HEK293 (cell line): ENCODE results near the gene IGFBP2.

Source experiments
- CTCF ChIA-PET: fragments of 350-600 bp; formaldehyde crosslinking; extraction: SDS; loops from one replicate; lab custom pipeline; 2021; ENCODE audit warnings: antibody characterized with exemption; lab: Yijun Ruan, JAX
- POLR2A ChIA-PET: fragments of 300-600 bp; formaldehyde crosslinking; extraction: SDS; loops from one replicate; lab custom pipeline; 2020; ENCODE audit warnings: antibody characterized with exemption, inconsistent platforms; lab: Yijun Ruan, JAX
- H3K27ac ChIP-seq: fragments of 200-500 bp; sonication (Bioruptor generic); 2 replicates; pipeline ENCODE4 v1.5.1; 2014; ENCODE audit warnings: low read depth, low read length, control low read depth, inconsistent platforms; ENCODE audit errors: extremely low read depth
- H3K36me3 ChIP-seq, 2 experiments: fragments of 200-500 bp in 1 of 2; sonication (Bioruptor generic) in 1 of 2; 1 replicate in 1 of 2; 2 replicates in 1 of 2; pipeline ENCODE4 v1.5.1; 2014 to 2017; ENCODE audit warnings: inconsistent platforms in 2 of 2, low read length in 2 of 2; ENCODE audit not compliant: control insufficient read depth in 2 of 2, insufficient read depth in 1 of 2
- H3K4me1 ChIP-seq: fragments of 200-500 bp; sonication (Bioruptor generic); 2 replicates; pipeline ENCODE4 v1.5.1; 2014; ENCODE audit warnings: mild to moderate bottlenecking, low read length, inconsistent platforms; ENCODE audit not compliant: control insufficient read depth, insufficient read depth
- H3K4me3 ChIP-seq: 2 replicates; pipeline ENCODE4 v1.5.1; 2011; ENCODE audit warnings: low read depth, mild to moderate bottlenecking, control low read depth, low read length, moderate library complexity
- H3K9me3 ChIP-seq: fragments of 200-500 bp; sonication (Bioruptor generic); 2 replicates; pipeline ENCODE4 v1.5.1; 2014; ENCODE audit warnings: low read depth, low read length, inconsistent platforms; ENCODE audit not compliant: control insufficient read depth, insufficient read depth
- EGR2 ChIP-seq: fragments of 450-650 bp; formaldehyde crosslinking; IDR thresholded peaks from 2 replicates; pipeline ENCODE4 v1.5.1; 2016; ENCODE audit warnings: low read depth, missing biosample characterization, missing genetic modification characterization
- FEZF1 ChIP-seq: fragments of 450-650 bp; formaldehyde crosslinking; IDR thresholded peaks from 2 replicates; pipeline ENCODE4 v1.5.1; 2016; ENCODE audit warnings: missing biosample characterization, missing genetic modification characterization
- HOXA7 ChIP-seq: sonication (generic); formaldehyde crosslinking; IDR thresholded peaks from 2 replicates; pipeline ENCODE4 v1.8.1; 2022; ENCODE audit warnings: missing genetic modification reagents, borderline replicate concordance
- SCRT1 ChIP-seq: fragments of 450-650 bp; formaldehyde crosslinking; IDR thresholded peaks from 2 replicates; pipeline ENCODE4 v1.5.1; 2016; ENCODE audit warnings: missing biosample characterization, missing genetic modification characterization, borderline replicate concordance
- TRIM28 ChIP-seq: IDR thresholded peaks from 2 replicates; pipeline ENCODE4 v1.6.1; 2011; ENCODE audit warnings: low read length, control low read depth, borderline replicate concordance
- ZFHX2 ChIP-seq: fragments of 450-650 bp; formaldehyde crosslinking; conservative IDR thresholded peaks from 2 replicates; pipeline ENCODE4 v1.5.1; 2016; ENCODE audit warnings: missing biosample characterization, missing genetic modification characterization
- ZNF184 ChIP-seq: fragments of 450-650 bp; IDR thresholded peaks from 2 replicates; pipeline ENCODE4 v1.5.1; 2018; ENCODE audit warnings: missing biosample characterization, mild to moderate bottlenecking, missing genetic modification characterization
- ZNF274 ChIP-seq, 2 experiments: fragments of 200-500 bp in 1 of 2; fragments of 450-650 bp in 1 of 2; sonication (Bioruptor generic) in 1 of 2; formaldehyde crosslinking in 1 of 2; IDR thresholded peaks; 2 replicates each; pipeline versions ENCODE4 v1.5.1 to v1.6.1; 2014 to 2016; ENCODE audit warnings: borderline replicate concordance in 1 of 2, inconsistent platforms in 1 of 2, low read length in 1 of 2, missing biosample characterization in 1 of 2, missing genetic modification characterization in 1 of 2
- ZNF292 ChIP-seq: fragments of 450-650 bp; formaldehyde crosslinking; IDR thresholded peaks from 2 replicates; pipeline ENCODE4 v1.5.1; 2016; ENCODE audit warnings: low read depth, missing biosample characterization, missing genetic modification characterization, borderline replicate concordance
- ZNF394 ChIP-seq: fragments of 450-650 bp; formaldehyde crosslinking; IDR thresholded peaks from 2 replicates; pipeline ENCODE4 v1.5.1; 2016; ENCODE audit warnings: missing biosample characterization, missing genetic modification characterization, mild to moderate bottlenecking, moderate library complexity, borderline replicate concordance
- ZNF544 ChIP-seq: fragments of 450-650 bp; formaldehyde crosslinking; IDR thresholded peaks from 2 replicates; pipeline ENCODE4 v1.5.0; 2017; ENCODE audit warnings: missing biosample characterization, missing genetic modification characterization
- ZNF610 ChIP-seq: fragments of 450-650 bp; formaldehyde crosslinking; IDR thresholded peaks from 2 replicates; pipeline ENCODE4 v1.5.1; 2016; ENCODE audit warnings: missing biosample characterization, missing genetic modification characterization, borderline replicate concordance
- ZNF654 ChIP-seq: fragments of 450-650 bp; formaldehyde crosslinking; IDR thresholded peaks from 2 replicates; pipeline ENCODE4 v1.5.1; 2016; ENCODE audit warnings: low read depth, missing biosample characterization, missing genetic modification characterization
- ZNF664 ChIP-seq: fragments of 450-650 bp; formaldehyde crosslinking; IDR thresholded peaks from 2 replicates; pipeline ENCODE4 v1.5.1; 2016; ENCODE audit warnings: missing biosample characterization, missing genetic modification characterization
- TF ChIP-seq, protein P1 (sequence below): fragments of 450-650 bp; formaldehyde crosslinking; IDR thresholded peaks from 2 replicates; pipeline ENCODE4 v1.5.1; 2016; ENCODE audit warnings: missing biosample characterization, missing genetic modification characterization
- TF ChIP-seq, protein P2 (sequence below): fragments of 450-650 bp; formaldehyde crosslinking; IDR thresholded peaks from 2 replicates; pipeline ENCODE4 v1.5.1; 2016; ENCODE audit warnings: missing biosample characterization, missing genetic modification characterization
- TF ChIP-seq, protein P3 (sequence below): fragments of 450-650 bp; formaldehyde crosslinking; IDR thresholded peaks from 2 replicates; pipeline ENCODE4 v1.5.1; 2016; ENCODE audit warnings: missing biosample characterization, missing genetic modification characterization
- TF ChIP-seq, protein P4 (sequence below): fragments of 450-650 bp; formaldehyde crosslinking; IDR thresholded peaks from 2 replicates; pipeline ENCODE4 v1.5.1; 2017; ENCODE audit warnings: missing biosample characterization, missing genetic modification characterization
- TF ChIP-seq, protein P5 (sequence below): fragments of 450-650 bp; formaldehyde crosslinking; IDR thresholded peaks from 2 replicates; pipeline ENCODE4 v1.5.1; 2016; ENCODE audit warnings: missing biosample characterization, missing genetic modification characterization, borderline replicate concordance

Gene IGFBP2

DNA sequence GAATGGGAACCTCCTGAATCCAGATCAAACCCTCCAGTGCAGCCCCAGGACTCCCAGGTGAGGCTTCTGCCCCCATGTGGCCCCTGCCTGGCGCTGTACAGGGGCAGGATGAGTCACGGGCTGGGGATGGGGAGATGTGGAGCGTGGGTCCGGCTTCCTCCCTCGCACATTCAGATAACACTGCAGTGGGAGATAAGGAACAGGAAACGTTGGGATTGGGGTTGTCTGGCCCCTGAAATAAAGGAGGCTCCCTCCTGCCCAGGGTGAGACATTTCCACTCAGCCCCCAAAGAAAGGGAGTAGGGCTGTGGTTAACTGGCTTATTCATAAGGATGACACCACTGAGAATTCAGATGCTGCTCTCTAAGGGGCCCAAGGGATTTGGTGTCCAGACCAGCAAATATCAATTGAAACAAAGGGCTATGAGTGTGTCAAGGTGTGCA lies 31.4 kb downstream of the IGFBP2 start:
- POLR2A ChIA-PET, result no interaction called here
- Histone ChIP-seq H3K36me3 (no peaks in the 10 kb centered on the region), H3K4me3 (no peak overlapping the region), H3K27ac (no peak overlapping the region), H3K4me1 (no peaks in the 10 kb centered on the region), H3K9me3 (no peaks in the 10 kb centered on the region)
- TF ChIP-seq TRIM28 (no peak), SCRT1 (tag by site-specific recombination) (no peak), FEZF1 (no peak), ZNF654 (tag by site-specific recombination) (0 out of 2 replicates have a peak, but pooled peaks have one; percentile 5), HOXA7 (no peak), ZNF274 (IDR thresholded peaks at IDR 0.05; ENCODE audit: low read length) (no peak), ZNF274 (tag by site-specific recombination; IDR thresholded peaks at IDR 0.05; ENCODE audit: borderline replicate concordance) (no peak), ZNF664 (no peak), ZNF184 (tag by site-specific recombination) (no peak), ZFHX2 (tag by site-specific recombination) (peak; percentile 42), ZNF610 (no peak), ZNF544 (tag by site-specific recombination) (no peak), ZNF292 (tag by site-specific recombination) (no peak), ZNF394 (tag by site-specific recombination) (no peak), EGR2 (tag by site-specific recombination) (peak; percentile 28; the same call in 1 of the 2 replicates)
- TF ChIP-seq, protein P1, sequence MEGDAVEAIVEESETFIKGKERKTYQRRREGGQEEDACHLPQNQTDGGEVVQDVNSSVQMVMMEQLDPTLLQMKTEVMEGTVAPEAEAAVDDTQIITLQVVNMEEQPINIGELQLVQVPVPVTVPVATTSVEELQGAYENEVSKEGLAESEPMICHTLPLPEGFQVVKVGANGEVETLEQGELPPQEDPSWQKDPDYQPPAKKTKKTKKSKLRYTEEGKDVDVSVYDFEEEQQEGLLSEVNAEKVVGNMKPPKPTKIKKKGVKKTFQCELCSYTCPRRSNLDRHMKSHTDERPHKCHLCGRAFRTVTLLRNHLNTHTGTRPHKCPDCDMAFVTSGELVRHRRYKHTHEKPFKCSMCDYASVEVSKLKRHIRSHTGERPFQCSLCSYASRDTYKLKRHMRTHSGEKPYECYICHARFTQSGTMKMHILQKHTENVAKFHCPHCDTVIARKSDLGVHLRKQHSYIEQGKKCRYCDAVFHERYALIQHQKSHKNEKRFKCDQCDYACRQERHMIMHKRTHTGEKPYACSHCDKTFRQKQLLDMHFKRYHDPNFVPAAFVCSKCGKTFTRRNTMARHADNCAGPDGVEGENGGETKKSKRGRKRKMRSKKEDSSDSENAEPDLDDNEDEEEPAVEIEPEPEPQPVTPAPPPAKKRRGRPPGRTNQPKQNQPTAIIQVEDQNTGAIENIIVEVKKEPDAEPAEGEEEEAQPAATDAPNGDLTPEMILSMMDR (tag by site-specific recombination), result peak; percentile 25; the same call in 1 of the 2 replicates
- TF ChIP-seq, protein P2, sequence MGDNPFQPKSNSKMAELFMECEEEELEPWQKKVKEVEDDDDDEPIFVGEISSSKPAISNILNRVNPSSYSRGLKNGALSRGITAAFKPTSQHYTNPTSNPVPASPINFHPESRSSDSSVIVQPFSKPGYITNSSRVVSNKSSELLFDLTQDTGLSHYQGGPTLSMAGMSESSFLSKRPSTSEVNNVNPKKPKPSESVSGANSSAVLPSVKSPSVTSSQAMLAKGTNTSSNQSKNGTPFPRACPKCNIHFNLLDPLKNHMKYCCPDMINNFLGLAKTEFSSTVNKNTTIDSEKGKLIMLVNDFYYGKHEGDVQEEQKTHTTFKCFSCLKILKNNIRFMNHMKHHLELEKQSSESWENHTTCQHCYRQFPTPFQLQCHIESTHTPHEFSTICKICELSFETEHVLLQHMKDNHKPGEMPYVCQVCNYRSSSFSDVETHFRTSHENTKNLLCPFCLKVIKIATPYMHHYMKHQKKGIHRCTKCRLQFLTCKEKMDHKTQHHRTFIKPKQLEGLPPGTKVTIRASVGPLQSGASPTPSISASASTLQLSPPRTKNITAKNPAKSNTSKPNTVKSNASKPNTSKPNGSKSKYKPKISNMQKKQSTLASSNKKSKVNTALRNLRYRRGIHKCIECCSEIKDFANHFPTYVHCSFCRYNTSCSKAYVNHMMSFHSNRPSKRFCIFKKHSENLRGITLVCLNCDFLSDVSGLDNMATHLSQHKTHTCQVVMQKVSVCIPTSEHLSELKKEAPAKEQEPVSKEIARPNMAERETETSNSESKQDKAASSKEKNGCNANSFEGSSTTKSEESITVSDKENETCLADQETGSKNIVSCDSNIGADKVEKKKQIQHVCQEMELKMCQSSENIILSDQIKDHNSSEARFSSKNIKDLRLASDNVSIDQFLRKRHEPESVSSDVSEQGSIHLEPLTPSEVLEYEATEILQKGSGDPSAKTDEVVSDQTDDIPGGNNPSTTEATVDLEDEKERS (tag by site-specific recombination), result no peak
- TF ChIP-seq, protein P3, sequence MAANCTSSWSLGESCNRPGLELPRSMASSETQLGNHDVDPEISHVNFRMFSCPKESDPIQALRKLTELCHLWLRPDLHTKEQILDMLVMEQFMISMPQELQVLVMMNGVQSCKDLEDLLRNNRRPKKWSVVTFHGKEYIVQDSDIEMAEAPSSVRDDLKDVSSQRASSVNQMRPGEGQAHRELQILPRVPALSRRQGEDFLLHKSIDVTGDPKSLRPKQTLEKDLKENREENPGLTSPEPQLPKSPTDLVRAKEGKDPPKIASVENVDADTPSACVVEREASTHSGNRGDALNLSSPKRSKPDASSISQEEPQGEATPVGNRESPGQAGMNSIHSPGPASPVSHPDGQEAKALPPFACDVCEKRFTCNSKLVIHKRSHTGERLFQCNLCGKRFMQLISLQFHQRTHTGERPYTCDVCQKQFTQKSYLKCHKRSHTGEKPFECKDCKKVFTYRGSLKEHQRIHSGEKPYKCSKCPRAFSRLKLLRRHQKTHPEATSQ (tag by site-specific recombination), result no peak
- TF ChIP-seq, protein P4, sequence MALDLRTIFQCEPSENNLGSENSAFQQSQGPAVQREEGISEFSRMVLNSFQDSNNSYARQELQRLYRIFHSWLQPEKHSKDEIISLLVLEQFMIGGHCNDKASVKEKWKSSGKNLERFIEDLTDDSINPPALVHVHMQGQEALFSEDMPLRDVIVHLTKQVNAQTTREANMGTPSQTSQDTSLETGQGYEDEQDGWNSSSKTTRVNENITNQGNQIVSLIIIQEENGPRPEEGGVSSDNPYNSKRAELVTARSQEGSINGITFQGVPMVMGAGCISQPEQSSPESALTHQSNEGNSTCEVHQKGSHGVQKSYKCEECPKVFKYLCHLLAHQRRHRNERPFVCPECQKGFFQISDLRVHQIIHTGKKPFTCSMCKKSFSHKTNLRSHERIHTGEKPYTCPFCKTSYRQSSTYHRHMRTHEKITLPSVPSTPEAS, result no peak
- TF ChIP-seq, protein P5, sequence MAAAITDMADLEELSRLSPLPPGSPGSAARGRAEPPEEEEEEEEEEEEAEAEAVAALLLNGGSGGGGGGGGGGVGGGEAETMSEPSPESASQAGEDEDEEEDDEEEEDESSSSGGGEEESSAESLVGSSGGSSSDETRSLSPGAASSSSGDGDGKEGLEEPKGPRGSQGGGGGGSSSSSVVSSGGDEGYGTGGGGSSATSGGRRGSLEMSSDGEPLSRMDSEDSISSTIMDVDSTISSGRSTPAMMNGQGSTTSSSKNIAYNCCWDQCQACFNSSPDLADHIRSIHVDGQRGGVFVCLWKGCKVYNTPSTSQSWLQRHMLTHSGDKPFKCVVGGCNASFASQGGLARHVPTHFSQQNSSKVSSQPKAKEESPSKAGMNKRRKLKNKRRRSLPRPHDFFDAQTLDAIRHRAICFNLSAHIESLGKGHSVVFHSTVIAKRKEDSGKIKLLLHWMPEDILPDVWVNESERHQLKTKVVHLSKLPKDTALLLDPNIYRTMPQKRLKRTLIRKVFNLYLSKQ (tag by site-specific recombination), result no peak
- CTCF ChIA-PET, result interaction anchor here (0.6 to 13.3 kb wide), 10 partner anchors 8 to 1049 kb away, joined by 3 to 376 read pairs (median 3); no protein-coding TSS in a partner anchor
